NCI-H2171 (cell line): ENCODE measurements around the gene EMP1.

Experiments used
- DNase-seq: peaks from one replicate; lab custom pipeline; 2025; lab: John Stamatoyannopoulos, UW

Gene EMP1, protein sequence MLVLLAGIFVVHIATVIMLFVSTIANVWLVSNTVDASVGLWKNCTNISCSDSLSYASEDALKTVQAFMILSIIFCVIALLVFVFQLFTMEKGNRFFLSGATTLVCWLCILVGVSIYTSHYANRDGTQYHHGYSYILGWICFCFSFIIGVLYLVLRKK

DNA sequence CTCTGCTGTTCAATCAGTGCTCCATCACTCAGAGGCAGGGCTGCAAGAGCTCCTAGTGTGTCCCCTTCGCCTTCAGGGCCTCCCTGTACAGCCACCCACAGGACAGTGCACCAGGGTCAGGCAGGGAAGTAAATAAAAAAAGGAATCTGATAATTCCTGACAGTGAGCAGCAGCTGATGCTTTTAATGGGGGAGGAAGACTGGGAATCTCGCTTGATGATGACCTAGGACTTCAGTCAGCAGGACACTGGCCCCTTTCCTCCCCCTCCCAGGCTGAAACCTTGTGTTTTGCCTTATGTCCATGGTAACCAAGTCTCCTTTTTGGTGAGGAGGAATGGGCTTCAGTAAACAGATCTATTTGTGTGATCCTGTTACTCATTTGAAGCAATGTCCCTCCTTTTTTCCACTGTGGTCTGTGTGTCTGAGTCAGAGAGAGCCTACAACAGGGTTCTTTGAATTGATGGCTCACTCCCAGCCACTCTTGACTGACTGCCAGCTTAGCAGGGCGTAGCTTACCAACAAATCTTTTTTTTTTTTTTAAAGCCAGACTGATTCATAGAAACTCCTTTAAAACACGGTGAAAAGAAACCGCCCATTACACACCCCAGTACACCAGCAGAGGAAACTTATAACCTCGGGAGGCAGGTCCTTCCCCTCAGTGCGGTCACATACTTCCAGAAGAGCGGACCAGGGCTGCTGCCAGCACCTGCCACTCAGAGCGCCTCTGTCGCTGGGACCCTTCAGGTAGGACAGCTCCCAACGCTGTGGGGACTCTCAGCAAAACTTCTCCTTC, at the start of gene EMP1:
Gene EMP1, plus strand, starts transcription at position 597 of the 792 bp plus-strand sequence. CDS start 14,785 bp downstream, outside the sequence.
- no peak for DNase-seq

DNA sequence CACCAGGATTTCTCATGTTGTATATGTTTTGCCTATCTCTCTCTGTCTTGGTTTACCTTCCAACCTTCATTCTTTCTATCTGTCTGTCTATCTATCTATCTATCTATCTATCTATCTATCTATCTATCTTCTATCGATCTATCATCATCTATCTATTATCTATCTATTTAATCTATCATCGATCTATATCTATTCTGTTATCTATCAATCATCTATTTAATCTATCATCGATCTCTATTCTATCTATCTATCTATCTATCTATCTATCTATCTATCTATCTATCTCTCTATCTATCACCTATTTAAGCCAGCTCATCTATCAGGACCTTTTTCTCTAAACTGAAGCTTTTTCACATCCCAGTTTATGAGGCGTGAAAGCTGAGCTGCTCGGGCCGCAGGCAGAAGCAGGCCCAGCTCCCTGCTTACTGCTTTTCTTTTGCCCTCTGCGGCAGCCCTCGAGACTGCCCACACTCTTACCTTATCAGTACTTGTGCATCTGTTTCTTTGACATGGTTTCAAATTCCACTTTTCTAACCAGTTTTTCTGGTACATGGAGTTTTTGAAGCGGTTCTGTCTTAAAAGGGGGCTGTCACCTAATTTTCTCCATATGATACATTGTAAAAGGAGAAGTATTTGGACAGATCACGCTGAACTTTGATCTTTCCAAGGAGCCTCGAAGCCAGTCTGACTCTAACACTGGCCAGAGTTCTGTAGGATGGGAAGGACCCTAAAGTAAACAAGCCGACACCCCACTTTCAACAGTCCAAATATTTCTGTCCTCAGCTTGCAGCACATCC, 48.6 kb upstream of the EMP1 start:
- DNase-seq = no peak

DNA sequence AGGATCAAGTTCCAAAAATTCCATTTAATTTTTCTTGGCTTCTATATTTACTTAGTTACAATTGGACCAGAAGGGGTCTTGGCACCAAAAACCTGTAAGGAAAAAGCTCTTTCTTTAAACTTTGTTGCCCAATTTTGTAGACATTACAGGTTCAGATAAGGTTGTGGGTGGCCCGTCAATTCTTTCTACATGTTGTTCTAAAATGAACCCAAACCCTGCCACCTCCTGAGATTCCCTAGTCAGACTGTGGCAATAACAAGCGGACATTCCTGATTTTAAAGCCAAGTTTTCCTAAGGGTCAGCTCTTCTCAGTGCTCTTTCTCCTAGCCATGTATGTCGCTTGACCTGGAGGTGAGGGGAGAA, 48.1 kb upstream of the EMP1 start:
- DNase-seq = no peak

DNA sequence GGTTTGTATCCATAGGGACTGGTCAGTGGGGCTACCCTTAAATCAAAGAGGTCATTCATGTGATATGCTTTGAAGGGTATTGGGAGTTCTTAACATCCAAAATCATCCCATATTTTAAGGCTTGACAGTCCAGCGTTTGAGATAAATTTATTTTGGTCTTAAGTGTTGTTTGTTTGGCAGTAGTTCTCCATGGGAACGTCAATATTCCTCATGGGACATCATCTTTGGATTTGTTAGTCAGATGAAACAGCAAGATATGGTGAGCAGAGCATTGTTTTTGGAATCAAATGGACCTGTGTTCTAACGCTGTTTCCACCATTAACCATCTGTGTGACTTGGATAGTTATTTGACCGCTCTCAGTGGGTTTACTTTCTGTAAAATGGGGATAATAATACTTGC, 47.1 kb upstream of the EMP1 start:
- no peak for DNase-seq

DNA sequence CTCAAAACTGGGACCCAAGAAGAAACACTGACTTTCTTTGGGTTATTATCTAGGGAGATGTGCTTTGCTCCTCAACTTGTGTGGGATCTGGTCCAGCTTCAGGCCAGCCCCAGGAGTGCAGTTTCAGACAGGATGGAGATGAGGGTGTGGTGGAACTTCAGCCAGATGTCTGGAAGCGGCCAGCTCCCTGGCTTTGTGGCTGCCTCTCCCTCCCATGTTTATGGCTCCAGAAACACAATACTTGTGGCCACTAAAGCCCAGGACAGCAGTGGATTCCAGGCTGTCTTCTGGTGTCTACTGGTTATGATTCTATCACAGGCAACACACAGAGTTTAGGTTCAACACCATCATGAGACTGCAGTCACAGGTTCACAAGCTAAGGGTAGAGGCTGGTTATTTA, 44.2 kb upstream of the EMP1 start:
- no peak for DNase-seq

DNA sequence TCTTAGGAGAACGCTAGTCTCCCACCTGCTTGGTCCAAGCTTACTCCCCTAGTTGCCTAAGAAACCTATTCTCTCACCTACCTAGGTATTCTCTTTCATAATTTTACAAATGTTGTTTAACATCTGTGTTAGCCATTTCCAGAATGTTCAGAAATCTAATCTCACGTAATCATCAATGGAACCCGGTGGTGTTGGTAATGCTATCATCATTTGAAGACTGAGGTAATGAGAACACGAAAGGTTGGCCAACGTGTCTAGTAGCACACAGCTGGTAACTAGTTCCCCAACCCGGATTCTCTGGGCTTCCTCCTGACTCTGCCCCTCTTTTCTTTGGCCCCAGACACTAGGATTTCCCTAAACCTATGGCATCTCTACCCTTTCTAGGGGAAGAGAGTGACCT, 43.8 kb upstream of the EMP1 start:
- no peak for DNase-seq

DNA sequence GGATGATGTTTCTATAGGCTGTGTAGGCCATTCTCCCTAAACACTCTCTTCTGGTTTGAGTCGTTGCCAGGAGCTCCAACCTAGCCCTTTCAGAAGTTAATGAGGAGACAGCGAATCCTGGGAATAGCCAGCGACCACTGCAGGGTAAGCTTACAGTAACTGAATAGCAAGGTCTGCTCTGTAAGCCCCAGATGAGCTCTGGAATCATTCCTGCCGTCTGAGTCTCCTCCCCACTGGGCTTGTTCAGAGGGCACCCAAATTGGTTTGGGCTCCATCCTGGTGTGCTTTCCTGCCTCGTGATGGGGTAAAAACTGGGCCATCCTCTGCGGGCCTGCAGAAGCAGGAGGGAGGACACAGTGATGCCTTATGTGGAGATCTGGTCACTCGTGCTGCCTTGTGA, 43.3 kb upstream of the EMP1 start:
- DNase-seq = no peak

DNA sequence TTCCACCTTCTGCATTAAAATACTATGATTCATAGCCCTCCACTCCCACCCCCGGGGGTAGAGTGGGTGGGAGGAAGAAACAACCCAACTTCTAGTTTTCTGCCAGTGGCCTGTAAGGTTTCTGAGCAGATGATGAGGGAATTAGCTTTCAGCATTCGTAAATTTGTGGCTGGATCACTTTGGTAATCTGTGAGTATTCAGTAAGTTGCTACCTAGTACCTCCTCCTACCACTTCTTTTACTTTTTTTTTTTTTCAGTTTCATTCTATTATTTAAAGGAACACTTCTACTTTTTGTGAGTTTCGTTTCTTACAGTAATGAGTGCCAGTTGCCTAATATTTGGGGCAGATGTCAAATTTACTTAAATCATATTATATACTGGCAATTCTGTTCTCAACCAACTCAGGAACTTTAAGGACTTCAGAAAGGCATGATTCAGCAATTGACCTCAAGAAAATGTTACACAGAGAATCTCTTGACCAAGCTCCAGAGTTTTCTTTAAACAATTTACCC, 42.4 kb upstream of the EMP1 start:
- no peak for DNase-seq

DNA sequence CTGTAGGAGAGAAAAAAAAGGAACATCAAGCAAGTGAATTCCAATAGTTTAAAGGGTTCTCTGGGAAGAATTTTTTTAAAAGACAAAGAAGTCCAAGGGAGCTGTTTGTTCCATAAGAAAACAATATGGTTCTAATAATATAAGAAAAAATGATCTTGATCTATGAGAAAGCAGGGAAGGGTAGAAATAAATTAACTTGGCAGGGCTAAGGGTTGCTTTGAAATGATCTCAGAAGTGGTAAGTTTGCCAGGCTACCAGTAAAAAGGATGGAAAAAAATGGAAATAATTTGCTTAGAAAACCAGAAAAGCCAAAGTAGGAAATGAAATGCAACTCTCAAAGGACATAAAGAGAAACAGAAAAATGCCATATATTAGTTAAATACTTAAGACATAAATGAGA, 41.7 kb upstream of the EMP1 start:
- DNase-seq = no peak

DNA sequence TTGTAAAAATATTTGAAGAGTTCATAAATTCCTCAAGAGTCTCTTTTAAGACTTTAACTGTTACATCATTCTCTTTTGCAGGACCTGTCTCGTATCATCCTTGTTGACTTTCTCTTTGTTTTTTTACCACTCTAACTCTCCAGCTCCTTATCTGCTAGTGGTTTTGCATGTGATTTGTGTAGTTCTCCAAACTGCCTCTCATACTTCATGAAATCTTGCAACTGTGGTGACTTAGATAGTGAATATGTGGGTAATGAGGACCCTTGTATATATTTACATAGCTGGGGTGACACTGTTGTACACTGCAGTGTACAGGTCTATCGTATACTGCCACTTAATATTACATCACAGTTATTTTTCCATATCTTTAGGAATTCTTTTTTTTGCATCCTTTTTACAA, 40.2 kb upstream of the EMP1 start:
- no peak for DNase-seq

DNA sequence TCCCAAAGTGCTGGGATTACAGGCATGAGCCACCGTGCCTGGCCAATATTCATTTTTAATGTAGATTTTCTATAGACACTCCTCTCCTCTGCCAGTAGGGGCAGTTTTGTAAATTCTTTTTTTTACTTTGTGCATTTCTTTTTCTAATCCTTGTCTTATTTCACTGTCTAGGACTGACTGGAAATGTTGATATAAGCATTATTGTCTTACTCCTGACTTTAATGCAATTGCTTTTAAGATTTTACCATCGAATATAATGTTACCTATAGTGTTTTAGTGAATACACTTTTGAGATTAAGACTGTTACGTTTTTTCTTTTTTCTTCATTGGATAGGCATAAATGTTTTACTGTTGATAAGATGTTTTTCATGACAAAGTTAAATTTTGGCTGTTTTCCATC, 35.4 kb upstream of the EMP1 start:
- no peak for DNase-seq

DNA sequence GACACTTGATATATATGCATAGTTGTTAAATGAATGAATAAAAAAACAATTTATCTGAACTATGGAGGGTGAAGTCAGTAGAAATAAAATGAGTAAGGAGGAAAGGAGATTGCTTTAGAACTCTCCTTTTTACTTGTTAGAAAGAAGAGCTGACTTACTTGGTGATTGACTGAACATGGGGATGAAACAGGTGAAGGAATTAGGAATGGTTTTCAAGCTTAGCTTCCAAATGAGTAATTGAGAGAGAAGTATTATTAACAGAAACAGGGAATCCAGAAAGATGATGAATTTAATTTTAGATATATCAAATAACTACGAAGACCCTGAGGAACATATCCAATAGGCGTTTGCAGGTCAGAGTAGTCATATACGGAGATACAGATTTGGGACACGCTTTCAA, 33.6 kb upstream of the EMP1 start:
- DNase-seq = no peak

DNA sequence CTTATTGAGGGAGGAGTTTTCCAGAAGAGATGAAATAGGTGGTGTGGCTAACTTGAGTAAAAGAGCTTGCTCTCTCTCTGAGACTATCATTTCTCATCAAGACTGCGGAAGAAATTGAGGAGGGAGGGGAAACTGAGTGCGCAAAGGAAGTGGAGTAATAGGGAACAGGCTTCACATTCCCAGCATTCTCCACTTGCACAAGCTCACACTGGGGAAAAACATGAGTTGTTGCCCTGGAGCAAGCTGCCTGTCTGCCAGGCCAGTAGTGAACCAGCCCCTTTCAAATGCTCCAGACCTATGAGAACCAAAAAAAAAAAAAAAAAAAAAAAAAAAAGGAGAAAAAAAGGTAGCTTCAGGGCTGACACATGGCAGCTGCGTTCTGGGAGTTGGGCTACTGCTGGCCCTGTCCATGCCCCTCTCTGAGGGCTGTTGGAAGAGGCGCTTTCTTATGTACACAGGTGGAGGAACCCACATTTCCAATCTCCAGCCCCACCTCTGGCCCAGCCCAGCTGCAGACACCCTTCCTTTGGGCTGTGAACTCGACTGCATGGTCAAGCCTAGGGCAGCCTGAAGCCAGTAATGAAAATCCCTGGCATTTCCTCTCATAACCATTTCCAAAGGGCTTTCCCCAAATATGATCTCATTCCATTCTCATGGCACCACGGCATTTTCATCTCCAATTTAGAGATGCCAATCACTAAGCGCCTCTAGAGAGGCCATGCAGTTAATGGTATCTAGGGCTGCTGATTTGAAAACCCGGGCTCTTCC, 32.5 kb upstream of the EMP1 start:
- DNase-seq = no peak

DNA sequence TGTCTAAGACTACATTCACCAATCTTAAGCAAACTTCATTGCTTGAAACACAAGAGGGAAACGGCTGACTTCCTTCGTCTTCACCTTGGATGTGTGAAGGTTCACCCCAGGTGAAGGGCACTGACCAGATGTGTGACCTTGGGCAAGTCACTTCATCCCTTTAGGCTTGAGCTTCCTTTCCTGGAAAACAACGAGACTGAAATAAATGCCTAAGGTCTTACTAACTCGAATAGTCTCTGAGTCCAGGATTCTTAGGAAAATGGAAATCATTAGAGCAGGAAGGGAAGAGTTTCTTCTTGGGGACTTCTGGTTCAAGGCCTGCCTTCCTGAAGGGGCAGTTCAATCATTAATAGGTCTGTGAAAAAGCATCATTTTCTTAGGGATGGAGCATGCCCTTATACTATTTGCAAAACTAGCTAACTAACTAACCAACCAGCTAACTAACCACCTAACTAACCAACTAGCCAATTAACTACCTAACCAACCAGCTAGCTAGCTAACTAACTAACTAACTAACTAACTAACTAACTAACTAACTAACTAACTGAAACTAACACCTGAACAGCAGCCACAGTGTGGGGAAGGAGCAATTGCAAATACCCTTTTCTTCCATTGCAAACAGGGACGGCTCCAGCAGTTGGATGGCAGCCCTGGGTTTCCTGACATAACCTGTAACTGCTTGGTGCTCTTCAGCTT, 31.5 kb upstream of the EMP1 start:
- no peak for DNase-seq

DNA sequence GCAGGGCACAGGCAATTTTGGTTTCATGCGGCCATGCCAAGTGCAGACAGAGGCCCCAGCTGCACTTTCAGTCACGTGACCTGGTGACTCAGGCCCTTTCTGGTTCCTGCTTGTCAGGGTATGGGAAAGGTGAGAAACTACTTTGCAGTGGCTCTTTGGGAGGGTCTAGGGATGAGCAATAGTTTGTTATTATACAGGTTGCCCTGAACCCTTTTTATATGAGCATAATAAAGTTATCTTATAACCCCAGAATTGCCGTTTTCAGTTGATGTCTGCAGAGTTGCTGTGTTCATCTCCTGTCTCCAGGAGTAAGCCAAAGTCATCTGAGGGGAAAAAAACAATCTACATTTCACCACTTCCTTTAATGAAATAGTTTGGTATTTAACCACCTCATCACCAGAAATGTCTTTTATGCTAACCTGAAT, 30.9 kb upstream of the EMP1 start:
- DNase-seq = no peak

DNA sequence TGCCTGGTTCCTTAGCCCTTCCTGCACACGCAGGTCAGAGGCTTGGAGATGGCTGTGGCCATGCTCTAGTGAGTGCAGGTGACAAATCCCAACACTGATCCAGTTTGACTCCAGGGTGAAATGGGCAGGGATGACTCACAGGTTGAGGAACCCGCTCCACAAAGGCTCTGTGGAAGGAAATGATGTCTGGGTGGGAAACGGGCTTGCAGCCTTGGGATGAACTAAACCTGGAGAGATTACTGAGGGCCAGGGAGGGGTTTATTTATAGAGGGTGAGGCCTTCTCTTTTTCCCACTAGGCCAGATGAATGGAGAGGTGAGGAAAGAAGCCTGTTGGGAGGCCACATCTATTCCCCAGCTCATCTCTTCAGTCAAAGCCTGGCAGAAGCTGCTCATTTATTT, 29.3 kb upstream of the EMP1 start:
- no peak for DNase-seq

DNA sequence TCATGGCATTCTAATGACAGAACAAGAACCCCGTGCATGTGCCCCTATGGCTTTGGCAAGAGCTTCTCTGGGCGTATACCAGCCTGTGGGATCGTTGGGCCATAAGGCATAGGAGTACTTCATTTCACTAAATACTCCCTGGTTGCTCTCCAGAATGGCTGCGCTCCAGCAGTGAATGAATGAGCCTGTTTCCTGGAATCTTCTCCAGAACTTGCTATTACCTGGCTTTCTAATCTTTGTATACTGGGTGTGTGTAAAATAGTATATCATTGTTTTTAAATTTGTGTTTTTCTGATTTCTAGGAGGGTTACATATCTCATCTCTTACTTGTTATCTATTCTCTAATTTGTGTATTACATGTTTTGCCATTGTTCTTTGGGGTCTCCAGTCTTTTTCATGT, 28.6 kb upstream of the EMP1 start:
- no peak for DNase-seq

DNA sequence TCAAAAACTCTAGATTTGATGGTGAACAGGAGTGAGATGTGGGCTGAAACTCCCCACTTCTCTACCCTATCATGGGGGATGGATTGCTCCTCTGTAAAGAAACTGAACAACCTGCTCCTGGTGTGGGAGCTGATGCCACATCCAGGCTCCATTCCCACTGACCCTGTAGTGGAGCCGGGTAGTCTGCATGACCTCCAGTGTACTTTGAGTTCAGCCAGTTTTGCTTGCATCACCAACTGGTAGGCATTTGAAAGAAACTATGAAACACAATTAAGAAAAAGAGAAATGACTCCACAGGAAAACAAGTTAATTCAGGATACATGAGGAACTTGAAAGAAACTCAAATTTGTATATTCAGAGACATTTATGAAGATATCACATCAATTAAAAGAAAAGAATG, 27.3 kb upstream of the EMP1 start:
- no peak for DNase-seq

DNA sequence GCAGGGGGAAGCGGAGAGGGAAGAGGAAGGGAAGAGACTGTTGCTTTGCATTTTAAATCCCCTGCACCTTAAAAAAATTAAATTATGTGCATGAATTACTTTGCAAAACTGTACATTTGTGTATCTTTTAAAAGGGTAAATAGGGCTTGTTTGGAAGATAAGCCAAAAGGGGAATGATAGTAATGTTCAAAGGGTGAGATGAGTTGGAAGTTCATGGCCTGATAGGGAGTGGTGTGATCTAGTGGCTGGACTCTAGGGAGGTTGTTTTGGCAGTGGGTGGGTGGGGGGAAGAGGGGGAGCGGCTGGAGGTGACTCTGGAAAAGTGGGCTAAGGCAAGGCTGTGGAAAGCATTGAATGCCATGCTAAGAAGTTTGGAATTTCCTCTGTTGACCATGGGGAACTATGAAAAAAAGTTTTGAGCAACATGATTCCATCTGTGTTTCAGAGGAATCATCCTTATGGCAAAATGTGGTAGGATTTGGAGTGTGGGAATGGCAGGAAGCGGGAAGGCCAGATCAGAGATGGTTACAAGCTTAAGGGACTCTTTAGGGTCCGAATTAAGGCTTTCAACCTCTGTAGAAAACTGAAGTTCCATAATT, 25.5 kb upstream of the EMP1 start:
- DNase-seq = no peak

DNA sequence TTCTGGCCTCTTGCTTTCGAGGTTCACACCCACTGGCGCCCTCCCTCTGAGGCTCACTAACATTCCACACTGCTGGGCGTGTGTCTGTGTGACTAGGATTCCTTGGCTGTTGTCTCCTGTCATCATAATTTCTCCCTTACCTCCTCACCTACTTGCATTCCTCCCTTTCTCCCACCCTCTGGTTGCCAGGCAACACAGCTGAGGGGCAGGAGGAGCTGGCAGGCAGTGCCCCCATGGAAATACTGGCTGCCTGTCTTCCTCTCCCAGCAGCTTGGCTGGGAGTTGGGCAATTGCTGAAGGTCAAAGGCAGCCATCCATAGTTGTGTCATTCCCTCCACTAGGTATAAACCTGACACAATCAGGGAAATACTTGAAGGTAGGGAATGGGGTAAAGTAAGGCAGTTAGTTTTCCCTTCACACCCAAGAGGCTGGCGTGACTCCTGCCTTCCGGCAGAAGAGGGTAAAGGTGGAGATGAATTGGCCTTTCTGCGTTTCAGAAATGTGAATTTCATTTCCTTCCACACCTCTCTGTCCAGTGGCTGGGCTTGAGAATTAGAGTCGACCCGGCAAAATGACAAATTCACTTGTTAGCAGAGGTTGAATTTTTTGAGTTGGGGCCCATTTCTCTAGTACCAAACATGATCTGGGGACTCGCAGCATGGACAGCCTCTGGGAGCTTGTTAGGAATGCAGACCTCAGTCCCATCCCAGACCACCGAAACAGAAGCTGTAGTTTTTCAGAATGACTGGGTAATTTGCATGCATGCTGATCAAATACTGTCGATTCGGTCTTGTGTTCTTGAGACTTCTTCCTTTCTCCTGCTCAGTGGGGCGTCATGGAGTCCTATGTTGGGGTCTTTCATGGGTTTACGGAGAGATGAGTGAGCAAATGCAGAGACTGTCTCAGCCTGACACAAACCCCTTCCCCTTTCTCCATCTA, 24.3 kb upstream of the EMP1 start:
- no peak for DNase-seq
